Esophagus (tissue), 2 donors: ENCODE results near the gene CCDC81. TPM values are rescaled to one million over a fixed set of nuclear protein-coding genes. Genes with fewer than 3 reads are reported as not detected.
"Not testable (repeated sequence)": the region's sequence is repeated elsewhere in the genome, so short reads cannot be mapped to it uniquely, and the experiment has no call there.

ENCODE experiments used
- H3K27ac ChIP-seq, 2 donors: one replicate each; pipeline ENCODE4 v1.5.1; 2013; ENCODE audit warnings: low read depth in 2 of 2, mild to moderate bottlenecking in 2 of 2, inconsistent platforms in 1 of 2, low read length in 1 of 2, moderate library complexity in 1 of 2
- H3K27me3 ChIP-seq, 2 donors: one replicate each; pipeline ENCODE4 v1.6.1; 2013; ENCODE audit warnings: low read length in 2 of 2, control low read depth in 1 of 2, mild to moderate bottlenecking in 1 of 2; ENCODE audit not compliant: insufficient read depth in 2 of 2, control insufficient read depth in 1 of 2
- H3K36me3 ChIP-seq, 2 donors: one replicate each; pipeline ENCODE4 v1.6.1; 2013; ENCODE audit warnings: low read length in 1 of 2; ENCODE audit not compliant: control insufficient read depth in 2 of 2, insufficient read depth in 2 of 2
- H3K4me1 ChIP-seq, 2 donors: one replicate each; pipeline ENCODE4 v1.6.1; 2013; ENCODE audit warnings: low read length in 1 of 2; ENCODE audit not compliant: control insufficient read depth in 2 of 2, insufficient read depth in 2 of 2
- H3K4me3 ChIP-seq, 2 donors: one replicate each; pipeline ENCODE4 v1.5.1; 2013; ENCODE audit warnings: low read length in 2 of 2, mild to moderate bottlenecking in 2 of 2, low read depth in 1 of 2, moderate library complexity in 1 of 2
- H3K9me3 ChIP-seq, 2 donors: one replicate each; pipeline ENCODE4 v1.6.1; 2013; ENCODE audit warnings: mild to moderate bottlenecking in 2 of 2, low read depth in 1 of 2, low read length in 1 of 2, moderate library complexity in 1 of 2; ENCODE audit not compliant: control insufficient read depth in 2 of 2, insufficient read depth in 1 of 2
- WGBS, 2 donors: extraction: QIAGEN DNeasy Blood & Tissue Kit; methylation state at CpG; one replicate each; pipeline ENCODE4 v1.1.7; 2013; 5-methylcytosine and 5-hydroxymethylcytosine counted together
- polyA plus RNA-seq, 2 donors: library from polyadenylated mRNA; stranded (reverse); fragments of 200-250 nt; gene quantifications; one replicate each; pipeline ENCODE4 v1.2.3, GENCODE V29; 2013
- donor health status: healthy with polysubstance abuse.
- donor health status: Bipolar disorder and iron deficiency.

CCDC81 gene
- polyA plus RNA-seq, 2 donors, result 0.11 to 0.31 TPM

GRCh38 chr11:86408845-86409244, 34.2 kb downstream of the CCDC81 start:
- Histone ChIP-seq H3K36me3 (no peaks in the 10 kb centered on the region), H3K27ac (no peak overlapping the region), H3K9me3 (no peaks in the 10 kb centered on the region), H3K27me3 (no peaks in the 10 kb centered on the region), H3K4me1 (no peaks in the 10 kb centered on the region), H3K4me3 (no peak overlapping the region)

- H3K36me3 ChIP-seq, result no peaks in the 10 kb centered on the region
- no peaks in the 10 kb centered on the region for H3K27me3 ChIP-seq
- no peak overlapping the region for H3K4me3 ChIP-seq
- 68 to 87% methylated on average over 2 of the region's 2 CpGs for whole genome bisulfite sequencing, 2 donors
- H3K4me1 ChIP-seq, result no peaks in the 10 kb centered on the region
- no peaks in the 10 kb centered on the region for H3K9me3 ChIP-seq
- H3K27ac ChIP-seq, result no peak overlapping the region
These were observed 39.3 kb downstream of the CCDC81 start for GRCh38 chr11:86414032-86414431.

GRCh38 chr11:86415026-86415425, 40.3 kb downstream of the CCDC81 start:
- no peak overlapping the region for H3K4me3 ChIP-seq
- WGBS, 2 donors, result 80 to 91% methylated on average over 4 of the region's 4 CpGs
- H3K27ac ChIP-seq, result no peak overlapping the region
- no peaks in the 10 kb centered on the region for H3K4me1 ChIP-seq
- H3K27me3 ChIP-seq, result no peaks in the 10 kb centered on the region
- H3K36me3 ChIP-seq, result no peaks in the 10 kb centered on the region
- no peaks in the 10 kb centered on the region for H3K9me3 ChIP-seq

- no peak overlapping the region for H3K27ac ChIP-seq
- no peaks in the 10 kb centered on the region for H3K27me3 ChIP-seq
- H3K36me3 ChIP-seq, result no peaks in the 10 kb centered on the region
- no peak overlapping the region for H3K4me3 ChIP-seq
- H3K9me3 ChIP-seq, result no peaks in the 10 kb centered on the region
- WGBS, 2 donors, result 85 to 90% methylated on average over 1 of the region's 1 CpG
- no peaks in the 10 kb centered on the region for H3K4me1 ChIP-seq
These were observed 41.8 kb downstream of the CCDC81 start for GRCh38 chr11:86416494-86416893.

GRCh38 chr11:86416951-86417350, 42.3 kb downstream of the CCDC81 start:
- not testable (repeated sequence) for H3K4me3 ChIP-seq, H3K4me1 ChIP-seq, H3K27me3 ChIP-seq, H3K9me3 ChIP-seq, H3K36me3 ChIP-seq, H3K27ac ChIP-seq
- 90 to 92% methylated on average over 9 of the region's 9 CpGs for WGBS, 2 donors

- no peaks in the 10 kb centered on the region for H3K4me1 ChIP-seq
- no peak overlapping the region for H3K27ac ChIP-seq
- no peaks in the 10 kb centered on the region for H3K9me3 ChIP-seq
- 83 to 87% methylated on average over 3 of the region's 3 CpGs for WGBS, 2 donors
- H3K36me3 ChIP-seq, result no peaks in the 10 kb centered on the region
- H3K27me3 ChIP-seq, result no peaks in the 10 kb centered on the region
- no peak overlapping the region for H3K4me3 ChIP-seq
These were observed 43.4 kb downstream of the CCDC81 start for GRCh38 chr11:86418106-86418505.

- 85 to 95% methylated on average over 3 of the region's 3 CpGs for WGBS, 2 donors
- no peaks in the 10 kb centered on the region for H3K4me1 ChIP-seq
- H3K4me3 ChIP-seq, result no peak overlapping the region
- no peaks in the 10 kb centered on the region for H3K27me3 ChIP-seq
- H3K9me3 ChIP-seq, result no peaks in the 10 kb centered on the region
- H3K36me3 ChIP-seq, result no peaks in the 10 kb centered on the region
- no peak overlapping the region for H3K27ac ChIP-seq
These were observed 43.8 kb downstream of the CCDC81 start for GRCh38 chr11:86418513-86418912.

- H3K27me3 ChIP-seq, result no peaks in the 10 kb centered on the region
- no peaks in the 10 kb centered on the region for H3K4me1 ChIP-seq
- H3K36me3 ChIP-seq, result no peaks in the 10 kb centered on the region
- no peak overlapping the region for H3K27ac ChIP-seq
- no peaks in the 10 kb centered on the region for H3K9me3 ChIP-seq
- no peak overlapping the region for H3K4me3 ChIP-seq
- WGBS, 2 donors, result 23 to 25% methylated on average over 2 of the region's 2 CpGs
These were observed 44.2 kb downstream of the CCDC81 start for GRCh38 chr11:86418917-86419316.

- WGBS, 2 donors, result 82 to 87% methylated on average over 4 of the region's 4 CpGs
- no peaks in the 10 kb centered on the region for H3K36me3 ChIP-seq
These were observed 47.3 kb downstream of the CCDC81 start for GRCh38 chr11:86421946-86422345.

GRCh38 chr11:86422371-86422770, 47.7 kb downstream of the CCDC81 start:
- Histone ChIP-seq H3K36me3 (no peaks in the 10 kb centered on the region), H3K4me1 (no peaks in the 10 kb centered on the region), H3K4me3 (no peak overlapping the region), H3K27me3 (no peaks in the 10 kb centered on the region), H3K9me3 (no peaks in the 10 kb centered on the region), H3K27ac (no peak overlapping the region)
- WGBS, 2 donors, result 79% methylated on average over 12 of the region's 12 CpGs

More at GRCh38 chr11:86421946-86422345, 47.3 kb downstream of the CCDC81 start:
- Histone ChIP-seq H3K27ac (no peak overlapping the region), H3K4me3 (no peak overlapping the region), H3K27me3 (no peaks in the 10 kb centered on the region), H3K4me1 (no peaks in the 10 kb centered on the region), H3K9me3 (no peaks in the 10 kb centered on the region)
